OCI-LY3 (cell line): Measurements from ENCODE around the gene C22orf31.

Experiments used
- H2AFZ ChIP-seq: fragments of 200-600, 300-600 bp; shearing (Covaris generic); 2 replicates; pipeline ENCODE4 v1.6.0; 2014; ENCODE audit warnings: antibody characterized with exemption, low read depth, low read length
- H3K27ac ChIP-seq: fragments of 200-600, 300-600 bp; sonication (generic); 2 replicates; pipeline ENCODE4 v1.5.1; 2014; ENCODE audit warnings: mild to moderate bottlenecking, low read length, moderate library complexity, mixed read lengths
- H3K27me3 ChIP-seq: fragments of 200-600, 300-600 bp; sonication (generic); 2 replicates; pipeline ENCODE4 v1.6.1; 2014; ENCODE audit warnings: low read depth, low read length, mixed read lengths
- H3K36me3 ChIP-seq: fragments of 200-600, 300-600 bp; sonication (generic); replicated peaks from 2 replicates; pipeline ENCODE3; 2014; ENCODE audit warnings: low read depth, low read length, mixed read lengths
- H3K4me1 ChIP-seq: fragments of 300-600, 200-600 bp; sonication (generic); 2 replicates; pipeline ENCODE4 v1.6.1; 2014; ENCODE audit warnings: low read length, mixed read lengths
- H3K4me2 ChIP-seq: fragments of 200-600, 300-600 bp; sonication (generic); 2 replicates; pipeline ENCODE4 v1.6.1; 2014; ENCODE audit warnings: low read length, mixed read lengths
- H3K4me3 ChIP-seq: fragments of 300-600, 200-600 bp; sonication (generic); 2 replicates; pipeline ENCODE4 v1.5.1; 2014; ENCODE audit warnings: antibody characterized with exemption, mild to moderate bottlenecking, low read length, moderate library complexity
- H3K79me2 ChIP-seq: fragments of 300-600, 200-600 bp; shearing (Covaris generic); 2 replicates; pipeline ENCODE4 v1.6.1; 2014; ENCODE audit warnings: mild to moderate bottlenecking, low read length, mixed read lengths
- H3K9ac ChIP-seq: fragments of 300-600, 200-600 bp; shearing (Covaris generic); 2 replicates; pipeline ENCODE4 v1.6.0; 2014; ENCODE audit warnings: mild to moderate bottlenecking, low read length, moderate library complexity
- H3K9me3 ChIP-seq: fragments of 200-600, 300-600 bp; shearing (Covaris generic); 2 replicates; pipeline ENCODE4 v1.6.1; 2014; ENCODE audit warnings: low read length, mixed read lengths; ENCODE audit not compliant: insufficient read depth
- H4K20me1 ChIP-seq: fragments of 200-600, 300-600 bp; sonication (generic); 2 replicates; pipeline ENCODE4 v1.6.1; 2016; ENCODE audit warnings: low read length, mixed read lengths; ENCODE audit not compliant: insufficient read depth
- EZH2phosphoT487 ChIP-seq: fragments of 200-600 bp; shearing (Covaris generic); IDR thresholded peaks from 2 replicates; pipeline ENCODE4 v1.6.1; 2018; ENCODE audit warnings: antibody characterized with exemption, mixed run types, low read depth
- TF ChIP-seq, protein P1 (sequence below): fragments of 200-600, 300-600 bp; sonication (generic); IDR thresholded peaks from 2 replicates; pipeline ENCODE4 v1.5.1; 2014; ENCODE audit warnings: antibody characterized with exemption, low read length, low read depth

The C22orf31 gene

GRCh38 chr22:29061773-29062172, at the start of gene C22orf31:
Gene C22orf31 (minus strand): TSS chr22:29061831. CDS start chr22:29061792, 39 bp downstream.
- H3K79me2 ChIP-seq = no peaks in the 10 kb centered on the region
- H3K27me3 ChIP-seq = peaks cover 11% of the 10 kb centered on the region
- H4K20me1 ChIP-seq = no peaks in the 10 kb centered on the region
- no peak within 1 kb of the TSS for H3K4me2 ChIP-seq
- H3K27ac ChIP-seq = no peak within 1 kb of the TSS
- no peaks in the 10 kb centered on the region for H3K36me3 ChIP-seq
- H3K9me3 ChIP-seq = no peaks in the 10 kb centered on the region
- no peak within 1 kb of the TSS for H3K4me3 ChIP-seq
- no peaks in the 10 kb centered on the region for H3K4me1 ChIP-seq
- H3K9ac ChIP-seq = no peak within 1 kb of the TSS
- no peak for TF ChIP-seq EZH2phosphoT487
- TF ChIP-seq, protein P1, sequence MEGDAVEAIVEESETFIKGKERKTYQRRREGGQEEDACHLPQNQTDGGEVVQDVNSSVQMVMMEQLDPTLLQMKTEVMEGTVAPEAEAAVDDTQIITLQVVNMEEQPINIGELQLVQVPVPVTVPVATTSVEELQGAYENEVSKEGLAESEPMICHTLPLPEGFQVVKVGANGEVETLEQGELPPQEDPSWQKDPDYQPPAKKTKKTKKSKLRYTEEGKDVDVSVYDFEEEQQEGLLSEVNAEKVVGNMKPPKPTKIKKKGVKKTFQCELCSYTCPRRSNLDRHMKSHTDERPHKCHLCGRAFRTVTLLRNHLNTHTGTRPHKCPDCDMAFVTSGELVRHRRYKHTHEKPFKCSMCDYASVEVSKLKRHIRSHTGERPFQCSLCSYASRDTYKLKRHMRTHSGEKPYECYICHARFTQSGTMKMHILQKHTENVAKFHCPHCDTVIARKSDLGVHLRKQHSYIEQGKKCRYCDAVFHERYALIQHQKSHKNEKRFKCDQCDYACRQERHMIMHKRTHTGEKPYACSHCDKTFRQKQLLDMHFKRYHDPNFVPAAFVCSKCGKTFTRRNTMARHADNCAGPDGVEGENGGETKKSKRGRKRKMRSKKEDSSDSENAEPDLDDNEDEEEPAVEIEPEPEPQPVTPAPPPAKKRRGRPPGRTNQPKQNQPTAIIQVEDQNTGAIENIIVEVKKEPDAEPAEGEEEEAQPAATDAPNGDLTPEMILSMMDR = no peak
- H2AFZ ChIP-seq = no peak within 1 kb of the TSS

DNA sequence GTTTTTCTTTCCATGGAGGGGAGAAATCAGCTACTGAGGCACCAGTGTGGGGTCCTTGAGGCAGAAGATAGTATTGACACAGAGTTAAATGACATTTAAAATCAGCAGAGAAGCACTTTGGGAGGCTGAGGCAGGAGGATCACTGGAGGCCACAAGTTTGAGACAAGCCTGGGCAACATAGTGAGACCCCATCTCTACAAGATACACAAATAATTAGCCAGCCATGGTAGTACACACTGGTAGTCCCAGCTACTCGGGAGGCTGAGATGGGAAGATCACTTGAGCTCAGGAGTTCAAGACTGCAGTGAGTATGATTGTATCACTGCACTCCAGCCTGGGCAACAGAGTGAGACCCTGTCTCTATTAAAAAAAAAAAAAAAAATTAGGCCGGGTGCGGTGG, 49.3 kb upstream of the C22orf31 start:
- Histone ChIP-seq H3K4me1 (no peaks in the 10 kb centered on the region), H3K9ac (no peak overlapping the region), H3K36me3 (no peaks in the 10 kb centered on the region), H3K4me3 (no peak overlapping the region), H3K27ac (no peak overlapping the region), H3K27me3 (peaks cover 18% of the 10 kb centered on the region), H4K20me1 (no peaks in the 10 kb centered on the region), H2AFZ (no peak overlapping the region), H3K4me2 (no peak overlapping the region), H3K9me3 (no peaks in the 10 kb centered on the region), H3K79me2 (no peaks in the 10 kb centered on the region)
- no peak for TF ChIP-seq EZH2phosphoT487
- TF ChIP-seq, protein P1 = no peak

GRCh38 chr22:29109822-29110221, 48.2 kb upstream of the C22orf31 start:
- TF ChIP-seq EZH2phosphoT487 = no peak
- TF ChIP-seq, protein P1 = no peak
- H3K4me2 ChIP-seq = no peak overlapping the region
- no peak overlapping the region for H3K9ac ChIP-seq

GRCh38 chr22:29108137-29108536, 46.5 kb upstream of the C22orf31 start:
- Histone ChIP-seq H3K9me3 (no peaks in the 10 kb centered on the region), H3K4me3 (no peak overlapping the region), H3K79me2 (no peaks in the 10 kb centered on the region), H3K27ac (no peak overlapping the region), H2AFZ (no peak overlapping the region), H3K36me3 (no peaks in the 10 kb centered on the region), H3K4me1 (no peaks in the 10 kb centered on the region), H3K4me2 (no peak overlapping the region), H4K20me1 (no peaks in the 10 kb centered on the region), H3K27me3 (peaks cover 18% of the 10 kb centered on the region), H3K9ac (no peak overlapping the region)
- TF ChIP-seq EZH2phosphoT487 = no peak
- TF ChIP-seq, protein P1 = no peak

More at GRCh38 chr22:29109822-29110221, 48.2 kb upstream of the C22orf31 start:
- Histone ChIP-seq H3K79me2 (no peaks in the 10 kb centered on the region), H3K4me3 (no peak overlapping the region), H3K27ac (no peak overlapping the region), H2AFZ (no peak overlapping the region), H4K20me1 (no peaks in the 10 kb centered on the region), H3K4me1 (no peaks in the 10 kb centered on the region), H3K9me3 (no peaks in the 10 kb centered on the region), H3K27me3 (peaks cover 18% of the 10 kb centered on the region), H3K36me3 (no peaks in the 10 kb centered on the region)
